GM23248 (cell line): ENCODE data around the gene SOBP. TPM values are rescaled to one million over a fixed set of nuclear protein-coding genes. Genes with fewer than 3 reads are reported as not detected.
A peak's percentile ranks its signal among the peaks of the same experiment; 100 is the strongest.

ENCODE experiments used
- DNase-seq: peaks from one replicate; pipeline ENCODE4 v3.0.0-alpha.2; 2015
- H2AFZ ChIP-seq: fragments of 200-600 bp; sonication (generic); 2 replicates; pipeline ENCODE4 v1.6.1; 2016; ENCODE audit warnings: antibody characterized with exemption
- H3F3A ChIP-seq: fragments of 200-600 bp; sonication (generic); 2 replicates; pipeline ENCODE4 v1.6.1; 2016; ENCODE audit warnings: mild to moderate bottlenecking, antibody characterized with exemption, mixed run types; ENCODE audit not compliant: insufficient read depth
- H3K27ac ChIP-seq: fragments of 200-600 bp; sonication (generic); 2 replicates; pipeline ENCODE4 v1.5.1; 2016; ENCODE audit warnings: mild to moderate bottlenecking
- H3K27me3 ChIP-seq: fragments of 200-600 bp; sonication (generic); replicated peaks from 2 replicates; pipeline ENCODE4 v1.6.1; 2016; ENCODE audit warnings: mild to moderate bottlenecking; ENCODE audit not compliant: insufficient read depth
- H3K36me3 ChIP-seq: fragments of 200-600 bp; sonication (generic); 2 replicates; pipeline ENCODE4 v1.6.1; 2016; ENCODE audit warnings: low read depth, mild to moderate bottlenecking
- H3K4me1 ChIP-seq: fragments of 200-600 bp; sonication (generic); 2 replicates; pipeline ENCODE4 v1.6.1; 2016; ENCODE audit warnings: mild to moderate bottlenecking; ENCODE audit not compliant: insufficient read depth
- H3K4me2 ChIP-seq: fragments of 200-600 bp; sonication (generic); one replicate; pipeline ENCODE4 v1.6.1; 2016; ENCODE audit warnings: mild to moderate bottlenecking; ENCODE audit not compliant: unreplicated experiment
- H3K4me3 ChIP-seq: fragments of 200-600 bp; sonication (generic); 2 replicates; pipeline ENCODE4 v1.5.1; 2016; ENCODE audit warnings: mild to moderate bottlenecking
- H3K79me2 ChIP-seq: fragments of 200-600 bp; sonication (generic); 2 replicates; pipeline ENCODE4 v1.6.1; 2016; ENCODE audit warnings: mild to moderate bottlenecking; ENCODE audit not compliant: insufficient read depth
- H3K9ac ChIP-seq: fragments of 200-600 bp; sonication (generic); 2 replicates; pipeline ENCODE4 v1.6.1; 2016; ENCODE audit warnings: mild to moderate bottlenecking
- H3K9me2 ChIP-seq: fragments of 200-600 bp; sonication (generic); 2 replicates; pipeline ENCODE4 v1.6.1; 2016; ENCODE audit warnings: mixed run types, mild to moderate bottlenecking, moderate library complexity; ENCODE audit not compliant: insufficient read depth
- H3K9me3 ChIP-seq: fragments of 200-600 bp; sonication (generic); one replicate; pipeline ENCODE4 v1.6.1; 2017; ENCODE audit warnings: low read depth
- H4K20me1 ChIP-seq: fragments of 200-600 bp; sonication (generic); 2 replicates; pipeline ENCODE4 v1.6.0; 2016; ENCODE audit not compliant: insufficient read depth
- EZH2 ChIP-seq: fragments of 200-600 bp; sonication (generic); IDR thresholded peaks from 2 replicates; pipeline ENCODE4 v1.6.1; 2018; ENCODE audit warnings: antibody characterized with exemption, mild to moderate bottlenecking; ENCODE audit not compliant: insufficient read depth, poor library complexity, severe bottlenecking
- EZH2phosphoT487 ChIP-seq: fragments of 200-600 bp; sonication (generic); IDR thresholded peaks from 2 replicates; pipeline ENCODE4 v1.6.1; 2018; ENCODE audit warnings: antibody characterized with exemption, moderate library complexity, mild to moderate bottlenecking, low read depth; ENCODE audit not compliant: insufficient read depth
- WGBS, 2 experiments: methylation state at CpG; one replicate each; pipeline ENCODE4 v1.1.6; 2015 to 2017; ENCODE audit warnings: low lambda C conversion rate in 2 of 2, low coverage in 1 of 2; ENCODE audit errors: missing lambda C conversion rate in 2 of 2; 5-methylcytosine and 5-hydroxymethylcytosine counted together
- in situ Hi-C: fragments of 300-500 bp; cut with MboI; formaldehyde crosslinking; loops from 2 replicates; pipeline ENCODE4 v1.15.0; 2020
- polyA plus RNA-seq: library from polyadenylated mRNA; unstranded; fragments of >200 nt; fragmentation: Nextera tagmentation; extraction: Ambion mirVana; gene quantifications from 2 replicates; pipeline ENCODE4 v1.2.1, GENCODE V29; 2016
- total RNA-seq: library from RNA; depleted of rRNA; stranded (reverse); fragments of >200 nt; shearing (Covaris generic); gene quantifications from 2 replicates; pipeline ENCODE4 v1.2.3, GENCODE V29; 2014

The SOBP gene
- total and polyA plus RNA-seq, 2 experiments from 2014 or later = 0.38 to 0.97 TPM

DNA sequence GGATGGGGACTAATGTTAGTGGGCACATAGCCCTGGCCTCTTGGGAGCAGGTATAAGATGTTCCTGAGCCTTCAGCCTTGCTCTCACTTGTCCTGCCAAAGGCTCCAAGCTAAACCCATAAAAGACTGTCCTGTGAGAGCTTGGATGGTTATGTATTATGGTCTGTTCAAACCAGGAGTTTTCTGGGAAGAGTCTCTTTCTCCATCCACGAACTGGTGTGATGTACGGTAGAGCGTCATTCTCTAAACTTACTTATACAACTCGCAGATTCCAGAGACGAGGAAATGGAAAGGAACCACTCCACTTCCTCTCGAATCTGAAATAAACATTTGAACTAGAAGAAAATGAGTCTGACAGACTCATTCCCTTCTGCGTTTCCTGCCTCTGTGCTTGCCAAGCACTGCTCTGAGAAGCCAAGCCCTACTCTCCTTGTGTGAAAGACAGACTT, 5.3 kb downstream of the SOBP start:
- WGBS, 2 experiments = 5% methylated on average over 7 of the region's 7 CpGs
- TF ChIP-seq EZH2 (no peak), EZH2phosphoT487 (no peak)
- Histone ChIP-seq H3K9me2 (no peaks in the 10 kb centered on the region), H3K4me2 (peak overlapping the region; percentile 72), H2AFZ (peak overlapping the region; percentile 77), H3K9ac (peak overlapping the region; percentile 28), H3K27ac (peak overlapping the region; percentile 1; the same call in 1 of the 2 replicates), H3K79me2 (no peaks in the 10 kb centered on the region; the same call in 1 of the 2 replicates), H3K27me3 (no peaks in the 10 kb centered on the region), H3K36me3 (no peaks in the 10 kb centered on the region), H4K20me1 (no peaks in the 10 kb centered on the region), H3K4me1 (peaks cover 15% of the 10 kb centered on the region), H3F3A (peaks cover 23% of the 10 kb centered on the region), H3K9me3 (no peaks in the 10 kb centered on the region), H3K4me3 (peak overlapping the region; percentile 53)
- peak; percentile 50 for DNase-seq
- in situ Hi-C loops = no loop called here

DNA sequence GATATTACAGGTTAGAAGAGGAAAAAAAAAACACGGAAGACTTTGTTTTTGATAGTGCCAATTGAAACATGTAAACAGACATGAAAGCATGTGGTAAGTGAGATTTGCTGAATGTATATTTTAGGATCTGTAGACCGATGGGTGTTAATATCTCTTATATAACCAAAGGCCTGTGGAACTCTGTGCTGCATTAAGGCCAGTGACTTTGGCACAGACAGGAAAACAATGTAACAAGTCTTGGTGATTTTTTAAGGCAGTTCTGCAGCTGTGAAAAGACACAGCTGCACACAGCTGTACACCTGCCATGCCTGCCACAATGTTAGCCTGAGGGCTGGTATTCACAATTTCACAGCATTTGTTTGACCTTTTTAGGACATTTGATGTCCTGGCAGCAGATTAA, 6.1 kb downstream of the SOBP start:
- Histone ChIP-seq H3K9ac (no peak overlapping the region), H3K9me3 (no peaks in the 10 kb centered on the region), H3K4me3 (no peak overlapping the region), H4K20me1 (no peaks in the 10 kb centered on the region), H3K36me3 (no peaks in the 10 kb centered on the region), H3K79me2 (no peaks in the 10 kb centered on the region; the same call in 1 of the 2 replicates), H3K4me1 (peaks cover 15% of the 10 kb centered on the region), H2AFZ (peak overlapping the region; percentile 77; the same call in 1 of the 2 replicates), H3F3A (peaks cover 23% of the 10 kb centered on the region), H3K27me3 (no peaks in the 10 kb centered on the region), H3K9me2 (no peaks in the 10 kb centered on the region), H3K4me2 (no peak overlapping the region), H3K27ac (no peak overlapping the region)
- WGBS, 2 experiments = 88 to 89% methylated on average over 2 of the region's 2 CpGs
- DNase-seq = no peak
- in situ Hi-C loops = no loop called here
- TF ChIP-seq EZH2phosphoT487 (no peak), EZH2 (no peak)

DNA sequence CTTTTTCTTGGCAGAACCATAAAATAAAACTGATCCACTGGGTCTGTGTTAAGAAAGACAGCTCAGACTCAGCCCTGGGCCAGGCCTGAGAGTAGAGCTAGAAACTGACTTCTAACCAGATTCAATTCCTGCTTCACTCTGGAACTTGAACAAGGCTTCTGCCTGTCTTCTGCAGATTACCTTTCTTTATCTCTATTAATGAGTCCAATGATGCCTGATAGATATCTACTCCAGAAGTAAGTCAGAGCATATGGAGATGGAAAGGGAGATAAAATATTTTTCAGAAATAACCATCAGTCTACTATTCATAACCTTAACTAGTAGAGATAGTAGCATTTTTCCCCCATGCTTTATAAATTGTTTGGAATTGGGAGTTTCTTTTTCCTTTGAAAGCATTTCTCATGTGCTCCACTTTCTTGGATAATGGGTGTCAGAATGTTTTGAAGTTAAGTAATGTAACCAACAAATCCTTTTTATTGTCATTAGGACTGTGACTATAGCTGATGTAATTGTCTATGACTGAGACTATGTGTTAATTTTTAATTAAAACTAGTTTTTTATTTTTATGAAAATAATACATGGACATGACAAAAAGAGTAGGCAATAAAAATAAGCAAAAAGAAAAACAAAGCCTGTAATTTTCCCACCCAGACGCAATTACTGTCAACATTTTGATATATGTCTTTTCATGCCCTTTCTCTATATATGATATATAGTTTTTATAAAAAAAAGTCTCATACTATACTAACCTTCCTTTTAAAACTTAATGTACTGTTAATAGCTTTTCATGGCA, 7.2 kb downstream of the SOBP start:
- in situ Hi-C loops = no loop called here
- TF ChIP-seq EZH2 (no peak), EZH2phosphoT487 (no peak)
- 98 to 100% methylated on average over 1 of the region's 1 CpG for WGBS, 2 experiments

DNA sequence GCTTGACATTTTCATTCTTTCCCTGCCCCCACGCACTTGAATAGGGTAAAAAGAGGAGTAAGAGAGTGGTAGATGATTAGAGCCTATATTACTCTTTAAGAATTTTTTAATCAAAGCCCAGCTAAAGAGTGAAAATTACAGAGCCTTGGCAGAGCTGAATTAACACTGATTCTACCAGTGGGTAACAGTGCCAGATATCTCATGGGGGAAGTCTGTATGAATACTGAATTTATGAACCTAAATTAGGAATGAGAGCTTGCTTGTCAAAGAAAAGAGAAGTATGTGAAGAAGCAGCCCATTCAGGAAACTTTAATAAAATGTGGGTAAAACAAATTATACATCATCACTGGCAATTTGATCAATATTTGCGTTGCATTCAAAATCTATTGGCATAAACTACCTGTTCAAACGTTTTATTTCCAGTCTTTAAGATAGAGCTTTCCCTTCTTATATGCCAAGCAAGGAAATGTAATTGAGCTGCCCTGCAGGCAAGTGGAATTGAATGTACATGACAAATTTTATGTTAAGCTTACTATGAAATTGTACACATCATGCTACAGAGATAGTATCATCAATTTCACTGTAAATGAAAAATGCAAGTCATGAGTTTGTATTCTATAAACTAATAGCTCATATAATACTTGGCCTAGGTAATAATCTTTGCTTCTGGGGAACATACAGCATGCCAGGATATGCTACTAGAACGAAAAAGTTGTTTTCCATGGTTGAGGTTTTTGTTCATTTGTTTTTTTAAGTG, 14.5 kb downstream of the SOBP start:
- Histone ChIP-seq H3K79me2 (no peaks in the 10 kb centered on the region), H3K27me3 (no peaks in the 10 kb centered on the region), H2AFZ (no peak overlapping the region), H3F3A (no peaks in the 10 kb centered on the region), H3K9ac (no peak overlapping the region), H3K27ac (no peak overlapping the region), H3K4me2 (no peak overlapping the region), H3K9me3 (no peaks in the 10 kb centered on the region), H3K4me1 (no peaks in the 10 kb centered on the region), H3K36me3 (no peaks in the 10 kb centered on the region), H3K4me3 (no peak overlapping the region), H4K20me1 (no peaks in the 10 kb centered on the region), H3K9me2 (no peaks in the 10 kb centered on the region)
- 79 to 82% methylated on average over 4 of the region's 4 CpGs for WGBS, 2 experiments
- no peak for DNase-seq
- in situ Hi-C loops = no loop called here
- TF ChIP-seq EZH2phosphoT487 (no peak), EZH2 (no peak)

More for the DNA sequence above, 7.2 kb downstream of the SOBP start:
- Histone ChIP-seq H3K27me3 (no peaks in the 10 kb centered on the region), H3K4me2 (no peak overlapping the region), H3K9me3 (no peaks in the 10 kb centered on the region), H2AFZ (no peak overlapping the region), H3K4me1 (peaks cover 8% of the 10 kb centered on the region), H3K36me3 (no peaks in the 10 kb centered on the region), H4K20me1 (no peaks in the 10 kb centered on the region), H3K79me2 (no peaks in the 10 kb centered on the region; the same call in 1 of the 2 replicates), H3F3A (peaks cover 16% of the 10 kb centered on the region), H3K27ac (no peak overlapping the region), H3K9me2 (no peaks in the 10 kb centered on the region), H3K9ac (no peak overlapping the region), H3K4me3 (no peak overlapping the region)
- no peak for DNase-seq
